Subcutaneous adipose tissue (tissue), 4 donors: ENCODE measurements around the gene PRDM10. TPM values are rescaled to one million over a fixed set of nuclear protein-coding genes. Genes with fewer than 3 reads are reported as not detected.

ENCODE experiments used
- CTCF ChIP-seq: fragments of 450-650 bp; IDR thresholded peaks from one replicate; pipeline ENCODE4 v1.5.1; 2016; ENCODE audit warnings: low read depth, mild to moderate bottlenecking, control low read depth, antibody characterized with exemption, moderate library complexity
- total RNA-seq, 4 donors: library from RNA; depleted of rRNA; stranded (reverse); fragments of >200 nt; gene quantifications; one replicate each; pipeline ENCODE4 v1.1.0, GENCODE V29; 2016

The PRDM10 gene
- total RNA-seq, 4 donors from 2014 or later = 4.6 to 9.5 (median 6.9) TPM

GRCh38 chr11:129917231-129917630 lies 85.4 kb downstream of the PRDM10 start:
- TF ChIP-seq CTCF = no peak

GRCh38 chr11:129911298-129911697 lies 91.3 kb downstream of the PRDM10 start:
- no peak for TF ChIP-seq CTCF

GRCh38 chr11:129910360-129910759 lies 92.3 kb downstream of the PRDM10 start:
- no peak for TF ChIP-seq CTCF

GRCh38 chr11:129905402-129905801 lies 97.2 kb downstream of the PRDM10 start:
- TF ChIP-seq CTCF = no peak

GRCh38 chr11:129896062-129896461 lies 106.6 kb downstream of the PRDM10 start:
- TF ChIP-seq CTCF = no peak

- no peak for TF ChIP-seq CTCF
These were observed 107.3 kb downstream of the PRDM10 start, which contains the start of gene NFRKB for GRCh38 chr11:129895126-129896041. Gene NFRKB (minus strand): TSS chr11:129895578. CDS start chr11:129892849, 2,729 bp downstream.

GRCh38 chr11:129894278-129895125 lies 108.1 kb downstream of the PRDM10 start:
- no peak for TF ChIP-seq CTCF
